ENCODE measurements around the gene ZDHHC11.
"Not testable (repeated sequence)": the region's sequence is repeated elsewhere in the genome, so short reads cannot be mapped to it uniquely, and the experiment has no call there.

The ZDHHC11 gene

GRCh38 chr5:798505-799138, 52.2 kb downstream of the ZDHHC11 start:
- not testable (repeated sequence) for DNase-seq

DNA sequence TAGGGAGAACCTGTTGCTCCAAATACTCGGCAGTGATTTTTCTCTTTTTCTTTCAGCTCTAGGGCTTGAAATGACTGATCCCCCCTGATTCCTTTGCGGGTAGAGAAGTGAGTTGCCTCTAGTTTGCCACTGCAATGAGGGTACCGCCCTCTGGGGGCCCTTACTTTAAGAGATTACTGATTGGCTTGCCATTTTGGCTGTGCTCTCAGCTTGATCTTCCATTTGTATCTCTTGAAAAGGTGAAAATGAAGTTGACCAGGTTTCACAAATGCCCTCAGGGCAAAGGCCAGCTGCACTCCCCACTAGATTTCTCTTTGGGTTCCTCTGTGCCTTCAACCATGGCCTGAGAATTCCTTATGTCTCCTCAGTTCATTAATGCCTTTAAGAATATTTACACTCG, 52.8 kb downstream of the ZDHHC11 start:
- not testable (repeated sequence) for DNase-seq

- DNase-seq, result not testable (repeated sequence)
Observed at GRCh38 chr5:795873-796272, 54.9 kb downstream of the ZDHHC11 start.

DNA sequence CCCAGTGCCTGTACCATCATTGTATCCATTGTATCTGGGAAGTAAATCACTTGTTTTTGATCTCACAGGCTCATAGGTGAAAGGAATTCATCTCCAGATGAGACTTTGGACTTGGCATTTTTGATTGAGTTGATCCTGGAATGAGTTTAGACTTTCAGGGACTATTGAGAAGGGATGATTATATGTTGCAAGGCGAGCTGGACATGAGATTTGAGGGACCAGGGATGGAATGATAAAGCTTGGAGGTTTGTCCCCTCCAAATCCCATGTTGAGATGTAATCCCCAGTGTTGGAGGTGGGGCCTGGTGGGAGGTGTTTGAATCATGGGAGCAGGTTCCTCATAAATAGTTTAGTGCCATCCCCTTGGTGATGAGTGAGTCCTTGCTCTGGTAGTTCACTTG, 55.8 kb downstream of the ZDHHC11 start:
- DNase-seq, result not testable (repeated sequence)

DNA sequence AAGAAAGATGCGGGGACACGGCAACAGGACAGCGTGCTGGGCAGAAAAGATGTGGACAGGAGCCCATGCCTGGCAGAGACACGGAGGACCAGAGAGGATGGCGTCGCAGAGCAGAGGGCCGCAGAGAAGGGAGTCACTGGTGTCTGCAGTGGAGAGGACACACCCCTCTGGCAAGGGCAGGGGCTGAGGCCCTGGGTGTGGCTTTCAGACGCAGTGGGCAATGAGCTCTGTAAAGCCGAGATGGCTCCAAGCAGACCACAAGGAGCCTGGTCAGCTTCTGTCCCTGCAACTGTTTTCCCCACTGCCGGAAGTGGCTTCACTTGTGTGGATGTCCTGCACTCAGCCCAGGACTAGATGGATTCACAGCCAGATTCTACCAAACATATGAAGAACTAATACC, 62.1 kb downstream of the ZDHHC11 start:
- DNase-seq, result not testable (repeated sequence)

DNA sequence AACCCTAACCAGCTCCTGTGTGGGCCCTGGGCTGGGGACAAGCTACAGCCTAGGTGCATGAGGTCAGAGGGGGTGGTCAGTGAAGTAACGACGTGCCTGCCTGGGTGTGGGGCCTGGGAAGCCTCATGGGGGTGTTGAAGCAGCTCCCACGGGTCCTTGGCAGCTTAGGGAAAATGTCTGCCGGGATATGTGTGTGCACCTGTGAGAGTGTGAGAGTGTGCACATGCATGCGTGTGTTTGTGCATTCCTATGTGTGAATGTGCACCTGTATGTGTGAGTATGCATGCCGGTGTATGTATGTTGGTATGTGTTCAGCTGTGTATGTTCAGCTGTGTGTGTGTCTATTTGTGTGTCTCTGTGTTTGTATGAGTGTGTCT, 62.9 kb downstream of the ZDHHC11 start:
- DNase-seq, result not testable (repeated sequence)

GRCh38 chr5:787224-787856, 63.4 kb downstream of the ZDHHC11 start:
- not testable (repeated sequence) for DNase-seq

DNA sequence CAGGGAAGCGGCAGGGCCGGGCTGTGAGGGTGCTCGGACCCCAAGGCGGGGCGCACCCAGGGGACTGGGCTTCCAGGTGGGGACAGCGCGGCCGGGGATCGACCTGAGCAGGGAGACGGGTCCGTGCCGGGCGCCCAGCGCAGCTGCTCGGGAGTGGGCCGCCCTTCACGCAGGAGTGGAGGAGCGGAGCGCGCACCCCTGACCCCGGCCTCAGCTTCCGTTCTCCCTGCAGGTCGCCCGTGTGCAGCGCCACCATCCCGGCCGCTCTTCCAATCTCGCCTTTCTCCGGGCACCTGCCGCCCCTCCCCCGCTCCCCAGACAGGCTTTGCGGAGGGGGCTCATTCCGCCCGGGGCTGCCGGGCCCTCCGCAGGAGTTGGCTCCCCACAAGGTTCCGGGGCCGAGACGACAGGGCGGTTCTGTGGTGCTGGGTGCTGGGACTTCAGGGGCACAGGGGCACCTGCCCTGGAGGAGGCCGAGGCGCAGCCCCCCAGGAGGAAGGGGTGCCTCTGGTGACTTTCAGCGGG, 65.5 kb downstream of the ZDHHC11 start:
- not testable (repeated sequence) for DNase-seq

DNA sequence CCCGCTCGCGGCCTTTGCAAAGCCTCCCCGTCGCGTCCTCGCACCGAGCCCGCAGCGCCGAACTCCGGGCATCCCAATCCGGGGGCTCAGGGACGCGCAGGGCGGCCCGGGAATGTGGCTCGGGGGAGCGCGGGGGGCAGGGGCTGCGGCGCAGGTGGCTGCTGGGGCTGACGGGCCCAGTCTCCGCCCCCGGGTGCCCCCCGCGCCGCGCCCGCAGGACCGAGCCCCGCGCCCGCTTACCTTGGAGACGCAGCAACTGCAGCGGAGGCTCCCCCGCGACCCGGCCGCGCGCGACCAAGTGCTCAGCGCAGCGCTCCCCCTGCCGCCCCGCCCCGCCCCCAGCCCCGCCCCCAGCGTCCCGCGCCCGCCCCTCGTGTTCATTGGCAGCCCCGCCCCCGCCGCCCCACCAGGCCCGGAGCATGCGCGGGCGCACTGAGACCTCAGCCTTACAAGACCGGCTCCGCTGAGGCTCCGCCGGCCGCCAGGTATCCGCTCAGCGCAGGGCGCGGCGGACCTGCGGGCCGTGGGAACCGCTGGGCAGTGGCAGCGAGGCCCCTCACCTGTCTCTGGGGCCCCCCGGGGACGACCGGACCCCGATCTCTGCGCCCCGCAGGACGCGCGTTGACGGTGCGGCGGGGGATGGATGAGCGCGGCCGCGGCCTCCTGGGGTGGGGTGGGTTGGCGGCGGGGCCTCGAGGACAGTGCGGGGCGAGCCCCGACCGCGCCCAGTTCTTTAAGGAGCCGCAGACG, 66.2 kb downstream of the ZDHHC11 start, which contains the start of gene ZDHHC11B:
TSS of gene ZDHHC11B (minus strand) at position 302 of the 750 bp plus-strand sequence. CDS start 17,810 bp downstream, outside the sequence.
- peak; percentile 96 for DNase-seq

DNA sequence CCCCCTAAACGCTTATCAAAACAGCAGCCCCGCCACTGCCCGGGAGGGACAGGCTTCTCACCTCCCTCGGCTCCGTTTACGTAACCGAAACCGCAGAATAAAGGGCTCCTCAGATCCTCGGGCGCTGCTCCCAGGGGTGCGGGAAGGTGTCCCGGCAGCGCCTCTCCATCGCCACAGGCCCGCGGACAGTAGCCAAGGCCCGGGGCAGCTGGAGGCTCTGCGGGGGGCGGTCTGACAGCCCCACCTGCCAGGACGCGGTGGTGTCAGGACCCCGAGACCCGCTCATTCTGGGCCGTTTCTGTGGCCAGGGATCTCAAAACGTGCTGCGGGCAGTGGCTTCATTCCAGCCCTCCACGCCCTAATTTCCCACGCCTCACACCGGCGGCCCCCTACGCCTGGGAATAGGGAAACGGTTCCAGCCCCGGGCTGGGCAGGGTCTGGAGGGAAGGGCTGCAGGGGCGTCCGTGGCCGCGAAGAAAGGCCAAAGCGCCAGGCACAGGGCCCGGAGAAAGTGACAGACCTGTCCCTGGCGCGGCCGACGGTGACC, 66.8 kb downstream of the ZDHHC11 start:
- DNase-seq, result not testable (repeated sequence)

GRCh38 chr5:783049-783802, 67.6 kb downstream of the ZDHHC11 start:
- DNase-seq, result not testable (repeated sequence)

- not testable (repeated sequence) for DNase-seq
Observed at GRCh38 chr5:782356-782755, 68.4 kb downstream of the ZDHHC11 start.

DNA sequence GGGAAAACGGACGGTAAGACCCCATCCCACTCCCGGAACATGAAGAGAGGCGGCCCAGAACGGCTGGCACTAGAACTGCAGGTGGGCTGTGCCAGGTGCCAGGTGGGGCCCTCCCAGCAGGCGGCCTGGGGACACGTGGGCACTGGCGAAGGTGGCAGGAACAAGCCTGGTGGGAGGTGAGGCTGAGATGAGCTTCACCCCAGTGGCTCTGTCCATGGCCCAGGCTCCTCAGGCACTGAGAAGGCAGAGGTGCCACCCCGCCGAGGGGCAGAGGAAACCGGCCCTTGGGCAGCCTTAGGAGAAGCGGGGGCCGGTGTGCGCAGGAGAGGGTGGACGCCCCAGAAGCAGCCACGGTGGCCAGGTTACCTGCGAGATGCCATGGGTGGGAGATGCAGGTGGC, 70.2 kb downstream of the ZDHHC11 start:
- not testable (repeated sequence) for DNase-seq

GRCh38 chr5:778967-779366, 71.8 kb downstream of the ZDHHC11 start:
- not testable (repeated sequence) for DNase-seq

DNA sequence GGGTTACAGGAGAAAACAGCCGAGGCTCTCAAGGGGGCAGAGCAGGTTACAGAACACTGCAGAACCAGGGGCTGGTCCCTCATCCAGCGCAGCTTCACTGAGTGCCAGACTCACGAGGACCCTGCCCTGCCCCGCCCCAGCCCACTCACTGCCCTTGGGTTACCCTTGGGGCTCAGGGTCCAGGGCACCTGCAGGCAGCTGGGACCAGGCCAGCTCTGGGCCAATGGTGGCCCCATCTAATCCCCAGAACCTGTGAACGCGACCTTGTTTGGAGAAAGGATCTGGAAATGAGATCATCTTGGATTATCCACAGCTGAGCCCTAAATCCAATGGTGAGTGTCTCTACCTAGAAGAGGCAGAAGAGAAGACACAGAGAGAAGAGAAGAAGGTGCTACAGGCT, 72.4 kb downstream of the ZDHHC11 start:
- not testable (repeated sequence) for DNase-seq

GRCh38 chr5:777756-778161, 73.0 kb downstream of the ZDHHC11 start:
- no peak for DNase-seq

- no peak for DNase-seq
Observed at GRCh38 chr5:776862-777711, 73.7 kb downstream of the ZDHHC11 start.

- DNase-seq, result no peak
Observed at GRCh38 chr5:775961-776861, 74.6 kb downstream of the ZDHHC11 start.

- not testable (repeated sequence) for DNase-seq
Observed at GRCh38 chr5:775595-775960, 75.2 kb downstream of the ZDHHC11 start.

DNA sequence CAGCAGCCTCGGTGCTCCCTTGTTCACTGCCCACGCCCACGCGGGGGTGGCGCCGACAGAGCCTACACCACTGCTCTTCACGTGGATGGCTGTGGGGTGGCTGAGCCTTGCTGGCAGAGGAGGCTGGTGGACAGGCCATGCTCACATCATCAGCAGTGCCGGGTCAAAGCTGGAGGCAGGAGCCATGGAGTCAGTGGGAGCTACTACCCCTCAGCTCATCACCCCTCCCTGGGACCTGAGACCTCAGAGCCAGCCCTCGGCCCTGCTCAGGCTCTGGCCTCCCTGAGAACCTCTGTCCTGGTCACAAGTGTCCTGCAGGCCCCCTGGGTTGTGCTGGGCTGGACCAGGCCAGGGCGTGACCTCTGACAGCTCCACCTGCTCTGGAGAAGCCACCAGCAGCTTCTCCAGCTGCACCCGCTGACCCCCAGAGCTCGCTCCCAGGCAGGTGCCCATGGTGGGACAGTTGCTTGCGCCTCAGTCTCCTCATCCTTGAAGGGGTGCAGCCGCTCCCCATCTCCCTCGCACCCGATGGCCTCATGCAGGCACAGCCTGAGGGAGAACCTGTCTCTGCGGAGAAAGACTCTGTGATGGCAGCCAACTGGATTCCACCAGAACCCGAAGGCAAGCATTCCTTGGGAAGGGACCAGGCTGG, 75.8 kb downstream of the ZDHHC11 start:
- not testable (repeated sequence) for DNase-seq

Data from activated naive CD4-positive, alpha-beta T cell treated with anti-CD3 and anti-CD28 coated beads, Interleukin-2, amount 50 U/mL, for 16 hours (primary cell).